Fibroblast of lung (primary cell): Measurements from ENCODE around the gene CCM2L. TPM values are rescaled to one million over a fixed set of nuclear protein-coding genes. Genes with fewer than 3 reads are reported as not detected.

Experiments used
- DNase-seq, 2 donors: peaks; one replicate each; pipeline versions ENCODE4 v3.0.0 to v3.0.0-alpha.2; 2010; ENCODE audit warnings: low read depth in 2 of 2
- H2AFZ ChIP-seq: 2 replicates; pipeline ENCODE4 v1.5.1; 2012; ENCODE audit warnings: low read length, control low read depth, inconsistent platforms
- H3K27ac ChIP-seq: 2 replicates; pipeline ENCODE4 v1.5.1; 2011; ENCODE audit warnings: low read length, control low read depth; ENCODE audit not compliant: insufficient read depth
- H3K27me3 ChIP-seq: 2 replicates; pipeline ENCODE4 v1.5.1; 2011; ENCODE audit warnings: mild to moderate bottlenecking, low read length; ENCODE audit not compliant: control insufficient read depth, insufficient read depth
- H3K36me3 ChIP-seq: 2 replicates; pipeline ENCODE4 v1.5.1; 2011; ENCODE audit warnings: low read length; ENCODE audit not compliant: control insufficient read depth, insufficient read depth
- H3K4me1 ChIP-seq: 2 replicates; pipeline ENCODE4 v1.5.1; 2011; ENCODE audit warnings: low read length; ENCODE audit not compliant: control insufficient read depth, insufficient read depth; ENCODE audit errors: extremely low read depth
- H3K4me2 ChIP-seq: 2 replicates; pipeline ENCODE4 v1.5.1; 2011; ENCODE audit warnings: low read length, control low read depth; ENCODE audit not compliant: insufficient read depth; ENCODE audit errors: extremely low read depth
- H3K4me3 ChIP-seq, 4 experiments: fragments of 200-600 bp in 1 of 4; sonication (generic) in 1 of 4; replicated peaks in 1 of 4; 2 replicates each; pipeline ENCODE4 v1.5.1; 2011 to 2016; ENCODE audit warnings: low read length in 4 of 4, low read depth in 3 of 4, mild to moderate bottlenecking in 3 of 4, control low read depth in 2 of 4, inconsistent platforms in 1 of 4, mixed read lengths in 1 of 4; ENCODE audit not compliant: insufficient read depth in 1 of 4; ENCODE audit errors: control extremely low read depth in 1 of 4
- H3K79me2 ChIP-seq: 2 replicates; pipeline ENCODE4 v1.5.1; 2012; ENCODE audit warnings: mild to moderate bottlenecking, low read length, inconsistent platforms; ENCODE audit not compliant: control insufficient read depth, insufficient read depth
- H3K9ac ChIP-seq: 2 replicates; pipeline ENCODE4 v1.5.1; 2011; ENCODE audit warnings: mild to moderate bottlenecking, low read length, control low read depth; ENCODE audit not compliant: insufficient read depth
- H3K9me3 ChIP-seq: 2 replicates; pipeline ENCODE4 v1.5.1; 2012; ENCODE audit warnings: low read depth, low read length; ENCODE audit not compliant: control insufficient read depth, insufficient read depth
- H4K20me1 ChIP-seq: 2 replicates; pipeline ENCODE4 v1.5.1; 2011; ENCODE audit warnings: low read length; ENCODE audit not compliant: control insufficient read depth, insufficient read depth; ENCODE audit errors: extremely low read depth
- CTCF ChIP-seq, 2 donors: IDR thresholded peaks in 1 of 2; conservative IDR thresholded peaks in 1 of 2; 1 replicate in 1 of 2; 2 replicates in 1 of 2; pipeline ENCODE4 v1.5.1; 2011 to 2012; ENCODE audit warnings: low read length in 2 of 2, control low read depth in 1 of 2, inconsistent platforms in 1 of 2, low read depth in 1 of 2, mild to moderate bottlenecking in 1 of 2
- EZH2 ChIP-seq: IDR thresholded peaks from 2 replicates; pipeline ENCODE4 v1.5.1; 2012; ENCODE audit warnings: low read length, control low read depth, mild to moderate bottlenecking; ENCODE audit errors: missing control alignments
- polyA plus RNA-seq, 2 donors: library from polyadenylated mRNA; depleted of rRNA in 1 of 2; stranded (reverse) in 1 of 2; unstranded in 1 of 2; fragments of >200 nt; gene quantifications; 2 replicates each; pipeline ENCODE4 v1.2.1, GENCODE V29; 2011 to 2012; ENCODE audit warnings: missing spikeins in 1 of 2
- total RNA-seq: library from RNA; depleted of rRNA; stranded (reverse); fragments of >200 nt; gene quantifications from 2 replicates; pipeline ENCODE4 v1.2.1, GENCODE V29; 2014

CCM2L gene
- total and polyA plus RNA-seq, 2 donors (not counting 1 experiment from before 2014, with no cell fraction given) = not detected

DNA sequence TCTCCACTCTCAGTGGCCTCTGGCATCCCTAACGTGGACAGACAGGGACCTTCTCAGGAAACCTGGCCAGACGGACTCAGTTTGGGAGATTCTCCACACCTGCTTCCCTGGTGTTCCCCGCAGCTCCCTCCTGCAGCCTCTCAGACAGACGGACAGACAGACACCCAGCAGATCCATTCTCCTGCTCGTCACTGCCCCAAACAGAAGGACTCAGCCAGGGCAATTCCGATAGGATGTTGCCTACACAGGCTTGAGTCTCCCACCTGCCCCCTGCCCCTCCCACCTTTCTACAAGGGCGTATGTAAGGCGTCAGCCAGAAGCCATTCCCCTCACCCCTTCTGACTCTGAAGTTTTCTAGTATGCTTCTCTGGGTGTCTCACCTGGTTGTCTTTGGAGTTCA lies 428 bp downstream of the CCM2L start:
- Histone ChIP-seq H3K36me3 (no peaks in the 10 kb centered on the region), H3K9me3 (no peaks in the 10 kb centered on the region), H3K4me3 (no peak overlapping the region), H4K20me1 (no peaks in the 10 kb centered on the region), H3K27me3 (peaks cover 10% of the 10 kb centered on the region), H3K4me2 (no peak overlapping the region), H2AFZ (no peak overlapping the region), H3K27ac (no peak overlapping the region), H3K9ac (no peak overlapping the region), H3K4me1 (no peaks in the 10 kb centered on the region), H3K79me2 (no peaks in the 10 kb centered on the region)
- DNase-seq = no peak
- TF ChIP-seq CTCF (conservative IDR thresholded peaks at IDR 0.05 in 1 of 2, IDR thresholded peaks at IDR 0.05 in 1 of 2; ENCODE audit: low read depth in 1 of 2, low read length in 2 of 2) (no peak), EZH2 (no peak)

DNA sequence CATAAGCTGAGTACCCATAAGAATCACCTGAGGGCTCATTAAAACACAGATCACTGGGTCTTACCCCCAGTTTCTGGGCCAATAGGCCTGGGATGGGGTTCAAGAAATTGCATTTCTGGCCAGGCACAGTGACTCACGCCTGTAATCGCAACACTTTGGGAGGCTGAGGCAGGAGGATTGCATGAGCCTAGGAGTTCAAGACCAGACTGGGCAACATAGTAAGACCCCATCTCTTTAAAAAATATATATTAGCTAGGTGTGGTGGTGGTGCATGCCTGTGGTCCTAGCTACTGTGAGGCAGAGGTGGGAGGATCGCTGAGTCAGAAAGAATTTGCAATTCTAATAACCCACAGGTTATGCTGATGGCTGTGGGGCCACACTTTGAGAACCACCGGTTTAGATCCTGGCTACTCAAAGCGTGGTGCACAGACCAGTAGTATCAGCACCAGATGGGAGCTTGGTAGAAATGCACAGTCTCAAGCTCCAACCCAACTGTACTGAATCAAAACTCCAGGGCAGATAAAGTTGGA lies 2.0 kb downstream of the CCM2L start:
- H4K20me1 ChIP-seq = no peaks in the 10 kb centered on the region
- H3K27ac ChIP-seq = no peak overlapping the region
- DNase-seq = no peak
- H3K9me3 ChIP-seq = no peaks in the 10 kb centered on the region
- H3K36me3 ChIP-seq = no peaks in the 10 kb centered on the region
- H2AFZ ChIP-seq = no peak overlapping the region
- no peak overlapping the region for H3K4me2 ChIP-seq
- TF ChIP-seq EZH2 (no peak), CTCF (conservative IDR thresholded peaks at IDR 0.05 in 1 of 2, IDR thresholded peaks at IDR 0.05 in 1 of 2; ENCODE audit: low read depth in 1 of 2, low read length in 2 of 2) (no peak)
- peaks cover 15% of the 10 kb centered on the region for H3K27me3 ChIP-seq
- no peak overlapping the region for H3K4me3 ChIP-seq
- H3K4me1 ChIP-seq = no peaks in the 10 kb centered on the region
- no peaks in the 10 kb centered on the region for H3K79me2 ChIP-seq
- H3K9ac ChIP-seq = no peak overlapping the region

- Histone ChIP-seq H4K20me1 (no peaks in the 10 kb centered on the region), H3K36me3 (no peaks in the 10 kb centered on the region), H3K79me2 (no peaks in the 10 kb centered on the region), H3K9me3 (no peaks in the 10 kb centered on the region), H3K27ac (no peak overlapping the region), H3K4me2 (no peak overlapping the region), H3K4me1 (no peaks in the 10 kb centered on the region), H3K4me3 (no peak overlapping the region), H3K27me3 (peaks cover 18% of the 10 kb centered on the region), H2AFZ (no peak overlapping the region), H3K9ac (no peak overlapping the region)
- TF ChIP-seq CTCF (conservative IDR thresholded peaks at IDR 0.05 in 1 of 2, IDR thresholded peaks at IDR 0.05 in 1 of 2; ENCODE audit: low read depth in 1 of 2, low read length in 2 of 2) = no peak
- TF ChIP-seq EZH2 = no peak
- no peak for DNase-seq
Measured at GRCh38 chr20:32013326-32013725, 3.1 kb downstream of the CCM2L start.
